HG03520 (cell line): Measurements from ENCODE around the gene STEEP1.
"Not testable (repeated sequence)": the region's sequence is repeated elsewhere in the genome, so short reads cannot be mapped to it uniquely, and the experiment has no call there.

Source experiments
- ATAC-seq: cut with Tn5 transposase; IDR thresholded peaks from one replicate; pipeline ENCODE4 v1.9.1; 2021; ENCODE audit warnings: mild to moderate bottlenecking, moderate library complexity; ENCODE audit not compliant: unreplicated experiment

STEEP1 gene

DNA sequence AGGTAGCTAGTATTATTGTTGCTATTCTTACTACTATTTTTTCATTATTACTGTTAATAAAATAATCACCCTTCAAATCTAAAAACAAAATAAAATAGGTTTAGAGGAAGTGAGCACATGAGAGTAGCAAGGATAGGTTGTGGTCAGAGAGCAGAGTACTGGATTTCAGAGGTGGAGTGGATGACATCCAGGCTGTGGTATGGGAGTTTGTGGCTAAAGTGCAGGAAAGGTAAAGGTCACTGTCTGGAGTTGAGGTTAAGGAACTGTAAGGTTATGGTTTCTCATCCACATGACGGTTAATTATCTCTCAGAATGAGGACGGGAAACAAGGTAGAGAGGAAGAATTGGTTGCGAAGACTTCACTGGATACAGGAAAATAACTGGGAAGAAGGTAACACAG lies 27.7 kb downstream of the STEEP1 start:
- no peak for ATAC-seq

DNA sequence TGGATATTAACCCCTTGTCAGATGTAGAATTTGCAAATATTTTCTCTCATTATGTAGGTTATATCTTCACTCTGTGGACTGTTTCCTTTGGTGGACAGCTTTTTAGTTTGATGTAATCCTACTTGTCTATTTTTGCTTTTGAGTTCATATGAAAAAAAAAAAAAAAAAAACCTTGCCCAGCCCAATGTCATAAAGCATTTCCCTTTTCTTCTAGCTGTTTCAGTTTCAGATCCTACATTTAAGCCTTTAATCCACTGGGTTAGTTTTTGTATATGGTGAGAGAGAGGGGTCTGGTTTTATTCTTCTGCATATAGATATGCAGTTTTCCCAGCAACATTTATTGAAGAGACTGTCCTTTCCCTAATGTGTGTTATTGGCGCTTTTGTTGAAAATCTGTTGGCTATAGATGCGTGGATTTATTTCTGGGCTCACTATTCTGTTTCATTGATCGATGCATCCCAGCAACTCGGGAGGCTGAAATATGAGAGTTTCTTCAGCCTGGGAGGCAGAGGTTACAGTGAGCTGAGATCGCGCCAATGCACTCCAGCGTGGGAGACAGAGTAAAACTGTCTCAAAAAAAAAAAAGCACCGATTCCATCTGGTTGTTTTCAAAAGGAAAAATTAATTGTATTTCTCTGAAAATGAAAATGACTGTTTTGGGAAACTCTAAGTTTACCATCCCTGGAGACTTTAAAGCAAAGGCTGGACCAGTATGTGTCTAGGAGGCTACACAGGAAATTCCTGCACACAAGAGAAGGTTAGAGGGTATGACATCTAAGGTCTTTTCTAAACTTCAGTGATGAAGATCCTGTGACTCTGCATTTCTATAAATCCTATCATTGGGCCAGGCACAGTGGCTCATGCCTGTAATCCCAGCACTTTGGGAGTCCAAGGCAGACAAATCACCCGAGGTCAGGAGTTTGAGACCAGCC lies 35.6 kb downstream of the STEEP1 start:
- ATAC-seq: no peak

DNA sequence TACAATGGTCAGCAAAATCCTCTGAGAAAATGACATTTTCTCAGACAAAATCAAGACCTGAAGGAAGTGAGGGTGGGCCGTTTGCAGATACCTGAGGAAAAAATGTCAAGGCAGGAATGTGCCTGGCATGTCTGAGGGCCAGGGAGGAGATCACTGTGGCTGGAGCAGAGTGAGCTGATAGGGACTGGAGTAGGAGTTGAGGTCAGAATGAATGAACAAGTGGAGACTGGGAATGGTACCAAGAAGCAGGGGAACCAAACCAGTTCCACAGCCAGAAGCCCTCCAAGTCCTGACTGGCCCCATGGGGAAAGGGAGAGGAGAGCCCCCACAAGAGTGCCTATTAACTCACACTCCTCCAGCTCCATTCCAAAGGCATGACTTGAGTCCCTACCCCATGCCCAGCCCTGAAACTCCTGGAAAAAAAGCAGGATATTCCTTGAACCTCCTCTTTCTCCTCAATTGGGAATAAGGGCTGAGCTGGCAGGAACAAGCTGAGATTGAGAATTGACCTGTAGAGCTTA lies 41.5 kb downstream of the STEEP1 start:
- no peak for ATAC-seq

DNA sequence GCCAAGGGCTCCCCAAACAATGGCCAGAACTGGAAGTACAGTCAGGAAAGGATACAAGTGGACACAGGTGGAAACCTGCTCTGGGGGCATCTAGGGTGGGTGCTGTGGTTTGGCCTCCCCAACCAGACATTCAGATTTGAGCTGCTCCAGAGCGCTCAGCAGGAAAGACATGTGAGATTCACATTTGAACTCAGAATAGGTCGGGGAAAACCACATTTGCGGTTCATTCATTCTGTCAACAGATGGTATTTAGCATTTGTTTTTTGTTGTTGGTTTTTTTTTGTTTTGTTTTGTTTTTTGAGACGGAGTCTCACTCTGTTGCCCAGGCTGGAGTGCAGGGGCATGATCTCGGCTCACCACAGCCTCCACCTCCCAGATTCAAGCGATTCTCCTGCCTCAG lies 44.0 kb downstream of the STEEP1 start:
- ATAC-seq: no peak

DNA sequence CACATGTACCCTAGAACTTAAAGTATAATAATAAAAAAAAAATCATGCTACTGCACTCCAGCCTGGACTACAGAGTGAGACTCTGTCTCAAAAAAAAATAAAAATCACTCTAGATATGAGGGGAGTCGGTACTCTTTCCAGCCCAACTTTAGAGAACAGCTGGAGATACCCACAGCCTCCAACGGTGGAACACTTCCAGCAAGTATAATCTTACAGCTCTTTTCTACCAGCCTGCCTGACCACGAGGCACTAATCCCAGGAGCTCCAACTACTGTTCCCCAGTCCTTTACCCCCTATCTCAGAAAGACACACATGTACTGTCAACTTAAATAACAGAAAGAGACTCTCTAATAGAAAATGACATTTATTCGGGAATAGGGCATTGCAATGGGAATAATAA lies 46.8 kb downstream of the STEEP1 start:
- ATAC-seq: no peak

DNA sequence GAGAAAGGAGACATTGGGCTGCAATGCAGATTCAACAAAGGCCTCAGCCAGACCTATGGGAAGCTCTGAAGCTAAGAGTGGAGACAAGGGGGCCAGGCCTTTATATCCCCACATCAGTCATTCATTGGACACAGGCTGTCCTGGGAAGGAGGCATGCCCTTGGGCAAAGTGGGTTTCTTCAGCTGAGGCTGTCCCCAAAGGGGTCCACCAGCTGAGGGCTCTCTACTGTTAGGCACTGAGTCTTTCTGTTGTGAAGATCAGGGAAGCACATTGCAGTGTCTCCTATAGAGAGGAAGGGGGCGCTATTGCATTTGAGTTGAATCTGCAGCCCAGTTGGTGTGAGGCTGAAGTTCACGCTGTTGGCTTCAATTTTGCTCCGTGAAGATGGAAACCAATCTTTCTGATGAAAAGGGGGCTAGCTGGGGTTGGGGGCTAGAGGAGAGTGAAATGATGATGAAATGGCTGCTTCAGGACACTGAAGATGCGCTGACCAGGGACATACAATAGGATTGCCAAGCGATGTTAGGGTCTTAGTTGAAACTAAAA lies 49.0 kb downstream of the STEEP1 start:
- peak; percentile 90 for ATAC-seq

DNA sequence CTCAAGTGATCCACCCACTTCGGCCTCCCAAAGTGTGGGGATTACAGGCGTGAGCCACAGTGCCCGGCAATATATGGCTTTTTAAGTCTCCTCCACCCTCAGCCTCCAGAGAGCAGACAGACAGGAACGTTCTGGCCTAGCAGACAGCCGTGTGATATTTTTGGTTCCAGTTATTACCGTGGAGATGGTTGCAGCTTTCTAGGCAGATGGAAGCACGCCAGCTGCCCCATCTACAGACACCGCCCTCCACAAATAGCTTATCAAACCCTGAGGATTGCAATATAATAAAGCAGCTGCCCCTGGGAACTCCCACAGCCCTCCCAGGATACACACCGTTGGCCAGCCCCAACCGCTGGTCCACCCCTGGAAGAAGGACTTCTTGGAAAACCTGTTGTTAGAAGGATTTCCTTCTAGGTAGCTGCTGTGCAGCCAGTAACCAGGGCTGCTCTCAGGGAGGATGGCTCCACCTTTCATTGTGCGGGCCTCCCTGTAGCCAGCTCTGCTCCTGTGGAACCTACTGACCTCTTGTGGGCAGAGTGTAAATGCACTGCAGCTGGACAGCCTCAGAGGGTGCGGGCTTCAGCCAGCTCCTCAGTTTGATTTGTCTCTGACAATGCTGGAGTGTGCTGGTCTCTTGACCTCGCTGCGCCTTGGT lies 52.9 kb downstream of the STEEP1 start:
- peak; percentile 52 for ATAC-seq

DNA sequence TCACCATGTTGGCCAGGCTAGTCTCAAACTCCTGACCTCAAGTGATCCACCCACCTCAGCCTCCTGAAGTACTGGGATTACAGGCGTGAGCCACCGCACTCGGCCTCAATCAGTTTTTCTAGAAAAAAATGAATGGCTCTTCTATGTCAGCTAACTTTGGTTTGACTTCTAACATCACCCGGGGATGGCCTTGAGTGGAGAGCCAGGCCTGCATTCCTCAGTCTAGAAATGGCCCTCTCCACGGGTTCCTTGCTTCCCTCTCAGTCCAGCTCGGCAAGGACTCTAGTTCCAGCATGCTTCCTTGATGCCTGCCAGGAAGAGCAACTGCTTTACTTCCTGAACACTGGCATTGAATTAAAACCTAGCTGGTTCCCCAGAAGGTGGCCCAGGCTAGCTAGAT lies 58.0 kb downstream of the STEEP1 start:
- ATAC-seq: no peak

DNA sequence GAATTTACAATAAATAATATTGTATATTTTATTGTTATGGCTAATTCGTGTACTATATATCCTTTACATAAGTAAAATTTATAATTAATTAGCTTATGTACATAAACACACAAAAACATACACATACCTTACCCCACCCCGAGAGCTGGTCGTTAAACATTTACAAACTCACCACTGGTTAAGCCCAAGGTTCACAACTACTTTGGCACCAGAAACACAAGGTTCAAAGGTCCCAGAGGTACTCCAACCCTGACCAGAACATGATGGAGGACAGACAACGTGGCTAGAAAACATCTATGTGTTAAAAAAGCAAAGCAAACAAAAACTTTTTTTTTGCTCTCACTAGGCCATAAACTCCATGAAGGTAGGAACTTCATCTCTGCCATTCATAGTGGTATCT lies 59.3 kb downstream of the STEEP1 start:
- no peak for ATAC-seq

DNA sequence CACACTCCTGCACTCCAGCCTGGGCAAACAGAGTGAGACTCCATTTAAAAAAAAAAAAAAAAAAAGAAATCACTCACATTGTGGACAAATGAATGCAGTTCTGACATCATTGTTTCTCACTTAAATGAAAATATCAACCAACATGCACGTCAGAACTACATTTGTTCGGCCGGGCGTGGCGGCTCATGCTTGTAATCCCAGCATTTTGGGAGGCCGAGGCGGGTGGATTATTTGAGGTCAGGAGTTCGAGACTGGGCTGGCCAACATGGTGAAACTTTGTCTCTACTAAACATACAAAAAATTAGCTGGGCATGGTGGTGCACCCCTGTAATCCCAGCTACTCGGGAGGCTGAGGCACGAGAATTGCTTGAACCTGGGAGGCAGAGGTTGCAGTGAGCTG lies 60.1 kb downstream of the STEEP1 start:
- not testable (repeated sequence) for ATAC-seq

DNA sequence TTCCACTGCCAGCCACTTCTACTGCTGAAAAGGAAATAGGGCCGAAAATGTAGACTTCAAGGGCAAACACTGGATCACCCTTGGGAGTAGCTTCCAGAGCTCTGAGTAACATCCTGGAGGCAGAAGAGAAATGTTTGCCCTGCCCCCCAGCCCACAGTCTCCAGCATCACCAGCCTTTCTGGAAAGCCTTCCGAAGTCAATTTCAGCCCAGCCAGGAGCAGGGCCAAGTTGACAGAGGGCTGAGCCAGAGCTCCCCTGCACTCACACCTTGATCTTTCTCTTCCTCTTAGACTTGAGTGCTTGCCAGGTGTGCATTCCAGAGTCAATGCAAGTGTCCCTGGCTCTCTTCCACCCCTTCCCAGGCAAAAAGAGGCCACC lies 61.7 kb downstream of the STEEP1 start:
- ATAC-seq: no peak

DNA sequence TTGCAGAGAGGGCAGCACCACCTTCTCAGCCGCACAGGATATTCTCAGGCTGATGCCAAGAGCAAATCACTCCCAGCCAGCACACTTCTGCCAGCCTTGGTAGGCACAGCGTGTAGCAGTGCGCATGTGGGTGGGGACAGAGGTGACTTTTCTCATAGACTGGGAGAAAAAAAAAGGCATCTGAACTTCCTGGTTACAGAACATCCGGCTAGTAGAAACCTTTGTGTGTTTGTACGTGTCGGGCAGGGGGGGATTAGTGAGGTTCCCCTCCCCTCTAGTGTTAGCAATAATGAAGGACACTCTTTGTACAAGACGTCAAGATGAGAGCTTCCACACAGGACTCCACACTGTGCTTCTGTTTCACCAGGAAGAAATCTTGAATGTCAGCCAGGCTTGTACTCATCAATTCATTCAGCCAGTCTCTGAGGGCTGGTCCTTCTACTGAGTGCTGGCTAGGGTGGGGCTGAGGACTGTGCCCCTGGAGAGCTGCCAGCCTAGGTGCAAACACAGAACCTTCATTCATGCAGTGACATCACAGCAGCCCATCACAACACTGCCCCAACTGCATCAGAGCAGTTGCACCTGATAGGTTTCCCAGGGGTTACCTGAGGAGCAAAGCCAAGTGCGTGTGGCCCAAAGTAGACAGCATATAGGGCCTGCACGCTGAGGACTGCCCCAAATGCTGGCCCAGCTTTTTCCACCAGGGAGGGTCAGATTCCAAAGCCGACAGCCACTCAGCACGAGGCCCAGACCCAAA lies 62.3 kb downstream of the STEEP1 start:
- ATAC-seq: no peak

DNA sequence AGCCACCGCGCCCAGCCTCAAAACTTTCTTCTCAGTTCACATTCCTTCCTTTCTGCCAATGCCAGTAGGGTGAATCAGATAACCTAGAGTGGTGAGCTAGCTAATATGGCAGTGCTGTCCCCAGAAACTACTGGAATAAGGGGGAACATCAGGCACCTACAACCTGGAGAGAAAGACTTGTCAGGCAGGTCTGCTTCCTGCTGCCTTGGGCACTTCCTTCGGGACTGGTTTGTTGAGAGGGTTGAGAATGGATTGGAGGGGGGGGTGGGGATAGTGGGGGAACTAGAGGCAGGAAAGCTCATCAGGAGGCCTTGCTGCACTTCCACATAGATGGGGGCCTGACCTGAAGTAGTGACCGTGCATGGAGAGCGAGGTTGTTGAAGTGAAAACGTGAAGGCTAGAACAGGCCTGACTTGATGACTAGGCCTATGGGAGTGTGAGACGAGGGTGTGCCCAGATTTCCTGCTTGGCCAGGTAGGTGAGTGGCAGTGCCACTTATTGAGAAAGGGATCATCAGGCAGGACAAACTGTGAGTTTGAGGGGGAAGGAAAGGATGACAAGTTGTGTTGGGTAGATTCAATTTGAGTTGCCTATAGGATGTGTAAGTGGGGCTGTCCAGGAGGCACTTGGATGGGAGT lies 63.6 kb downstream of the STEEP1 start:
- ATAC-seq: no peak

DNA sequence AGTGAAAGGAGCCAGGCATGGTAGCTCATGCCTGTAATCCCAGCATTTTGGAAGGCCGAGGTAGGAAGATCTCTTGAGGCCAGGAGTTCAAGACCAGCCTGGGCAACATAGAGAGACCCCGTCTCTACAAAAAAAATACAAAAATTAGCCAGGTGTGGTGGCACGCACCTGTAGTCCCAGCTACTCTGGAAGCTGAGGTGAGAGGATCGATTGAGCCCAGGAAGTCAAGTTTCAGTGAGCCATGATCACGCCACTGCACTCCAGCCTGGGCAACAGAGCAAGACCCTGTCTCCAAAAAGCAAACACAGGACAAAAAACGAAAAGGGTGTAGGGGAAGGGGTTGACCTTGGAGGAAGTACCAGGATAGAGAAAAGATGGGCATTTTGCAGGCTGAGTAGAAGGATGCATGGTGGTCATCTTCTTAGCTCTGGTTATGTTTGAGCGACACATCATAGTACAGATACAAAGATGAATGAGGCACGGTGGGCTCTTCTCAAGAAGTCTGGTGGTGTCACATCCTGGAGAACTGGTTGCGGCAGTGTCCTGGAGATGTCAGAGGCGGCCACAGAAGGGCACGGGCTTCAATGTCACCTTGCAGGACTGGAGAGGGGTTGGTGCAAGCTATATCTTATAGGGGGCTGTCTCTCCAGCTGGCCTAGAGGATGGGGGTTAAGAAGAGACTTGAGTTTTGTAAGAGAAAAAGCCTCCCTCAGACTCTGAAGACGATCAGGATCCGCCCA lies 65.0 kb downstream of the STEEP1 start:
- no peak for ATAC-seq

DNA sequence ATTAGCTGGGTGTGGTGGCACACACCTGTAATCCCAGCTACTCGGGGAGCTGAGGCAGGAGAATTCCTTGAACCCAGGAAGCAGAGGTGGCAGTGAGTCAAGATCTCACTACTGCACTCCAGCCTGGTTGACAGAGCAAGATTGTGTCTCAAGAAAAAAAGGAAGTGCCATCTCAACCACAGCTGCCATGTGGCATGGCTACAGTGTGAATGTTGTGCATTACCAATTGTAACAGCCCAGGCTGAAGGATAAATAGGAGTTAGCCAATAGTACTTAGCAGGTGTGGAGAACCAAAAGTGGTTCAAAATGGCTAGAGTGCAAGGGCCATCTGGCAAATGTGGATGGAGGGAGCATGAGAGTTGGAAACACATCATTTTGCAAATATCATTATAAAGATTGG lies 68.0 kb downstream of the STEEP1 start:
- ATAC-seq: no peak

DNA sequence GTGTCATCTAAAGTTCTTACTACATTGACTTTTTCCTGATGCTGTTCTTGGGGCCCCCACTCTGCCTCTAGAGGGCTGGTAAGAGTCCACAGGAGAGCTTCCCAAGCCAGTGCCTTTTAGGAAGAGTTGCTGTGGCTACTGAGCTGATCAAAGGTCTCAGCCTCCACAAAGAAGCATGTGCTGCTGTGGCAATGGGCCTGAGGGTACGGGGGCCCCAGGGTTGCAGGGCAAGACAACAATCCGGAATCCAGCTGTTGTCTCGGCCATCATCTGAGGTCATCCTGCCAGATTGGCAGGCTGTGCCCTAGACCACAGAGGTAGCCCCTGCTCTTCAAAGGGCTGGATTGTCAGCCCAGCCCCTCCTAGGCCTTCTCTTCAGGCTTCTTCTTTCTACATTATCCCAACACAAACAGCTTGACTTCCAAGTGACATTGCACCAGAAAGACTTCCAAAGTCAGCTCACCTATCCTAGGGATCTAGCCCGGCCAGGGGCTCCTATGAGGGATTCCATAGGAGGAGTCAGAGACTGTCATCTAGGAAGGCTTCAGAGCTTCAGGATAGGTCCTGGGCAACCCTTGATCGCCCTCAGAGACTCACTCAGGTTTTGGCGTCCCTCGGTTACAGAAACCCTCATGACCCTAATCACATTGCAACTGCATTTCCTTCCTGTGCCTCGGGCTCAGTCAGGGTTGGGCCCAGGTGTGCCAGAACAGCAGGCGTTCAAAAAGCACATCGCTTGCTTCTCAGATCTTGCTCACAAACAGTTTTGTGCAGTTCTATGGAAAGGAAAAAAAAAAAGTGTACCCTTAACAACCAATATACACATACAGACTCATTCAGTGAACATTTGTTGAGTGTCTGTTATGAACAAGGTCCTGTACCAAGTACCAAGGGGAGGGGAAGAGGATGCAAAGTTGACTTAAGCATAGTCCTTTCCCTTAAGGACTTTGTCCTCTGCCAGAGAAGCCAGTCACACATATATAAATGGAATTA lies 69.2 kb downstream of the STEEP1 start:
- ATAC-seq: no peak

DNA sequence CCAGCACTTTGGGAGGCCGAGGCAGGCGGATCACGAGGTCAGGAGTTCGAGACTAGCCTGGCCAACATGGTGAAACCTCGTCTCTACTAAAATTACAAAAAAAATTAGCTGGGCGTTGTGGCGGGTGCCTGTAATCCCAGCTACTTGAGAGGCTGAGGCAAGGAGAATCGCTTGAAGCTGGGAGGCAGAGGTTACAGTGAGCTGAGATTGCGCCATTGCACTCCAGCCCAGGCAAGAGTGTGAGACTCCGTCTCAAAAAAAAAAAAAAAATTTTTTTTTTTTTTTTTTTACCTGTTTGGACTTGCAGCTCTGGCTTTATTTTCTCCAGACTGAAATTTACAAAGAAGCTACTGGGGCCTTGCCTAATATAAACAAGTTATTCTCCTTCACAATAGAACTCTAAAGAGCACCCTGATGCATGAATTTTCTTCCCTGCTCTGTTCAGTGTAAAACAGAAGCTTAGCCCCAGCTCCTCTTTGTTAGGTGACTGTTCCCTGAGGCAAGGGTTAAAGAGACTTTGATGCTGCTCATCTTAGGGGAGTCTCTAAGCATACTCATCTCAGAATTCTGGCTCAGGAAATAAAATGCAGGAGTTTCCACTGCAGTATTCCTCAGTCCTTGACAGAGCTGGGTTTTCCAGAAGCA lies 71.2 kb downstream of the STEEP1 start:
- ATAC-seq: not testable (repeated sequence)

DNA sequence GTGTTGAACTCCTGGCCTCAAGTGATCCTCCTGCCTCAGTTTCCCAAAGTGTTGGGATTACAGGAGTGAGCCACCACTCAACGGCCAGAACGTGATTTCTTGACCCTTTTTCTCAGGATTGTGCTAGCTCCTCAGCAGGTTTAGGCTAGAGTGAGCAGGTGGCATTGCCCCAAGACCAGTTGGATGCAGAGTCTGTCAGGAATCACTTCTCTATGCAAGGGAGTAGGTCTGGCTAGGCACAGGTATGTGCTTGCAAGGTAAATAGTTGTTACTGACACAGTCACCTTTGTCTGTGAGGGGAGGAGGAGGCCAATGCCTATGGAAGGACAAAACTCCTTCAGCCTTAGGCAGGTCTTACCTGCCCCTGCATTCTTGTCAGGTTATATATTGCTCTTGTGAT lies 72.7 kb downstream of the STEEP1 start:
- ATAC-seq: no peak
